ENCODE results near the gene PEAK1. TPM values are rescaled to one million over a fixed set of nuclear protein-coding genes. Genes with fewer than 3 reads are reported as not detected.

PEAK1 gene
- total and polyA plus RNA-seq, 3 donors from 2014 or later, result 33.2 to 130 (median 107) TPM

DNA sequence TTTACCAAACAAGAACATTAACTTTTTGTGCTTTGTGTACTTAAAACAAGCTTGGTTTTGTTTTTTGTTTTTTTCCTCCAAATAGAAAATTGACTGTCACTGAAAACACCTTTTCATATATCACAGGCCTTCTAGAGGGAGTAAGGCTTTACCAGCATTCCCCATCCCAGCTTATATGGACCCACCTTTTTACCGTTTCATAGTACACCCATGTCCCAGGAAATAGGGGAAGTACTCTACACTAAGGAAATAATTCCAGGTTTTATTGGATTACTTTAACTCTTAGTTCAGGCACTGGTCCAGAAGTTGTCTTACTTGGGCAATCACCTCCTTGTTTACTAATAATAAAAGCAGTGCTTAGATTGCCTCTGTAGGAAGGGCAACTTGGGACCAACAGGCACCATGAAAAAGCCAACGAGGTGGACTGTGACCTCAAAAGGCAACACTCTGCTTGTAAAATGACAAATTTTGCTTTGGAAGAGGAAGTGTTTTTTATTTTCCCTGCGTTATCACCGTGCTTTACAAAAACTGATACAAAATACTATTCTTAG, 27.0 kb upstream of the PEAK1 start:
- no peaks in the 10 kb centered on the region for H3K9me3 ChIP-seq
- DNase-seq, result no peak
- 57 to 78% methylated on average over 4 of the region's 4 CpGs for WGBS, 2 donors
- intact Hi-C loops (cut with DNase I; ENCODE audit: low total_unique reads), result no loop called here
- H3K27ac ChIP-seq, result no peak overlapping the region
- no peaks in the 10 kb centered on the region for H3K36me3 ChIP-seq (ENCODE audit: low read depth, missing control alignments)
- TF ChIP-seq, protein P1, sequence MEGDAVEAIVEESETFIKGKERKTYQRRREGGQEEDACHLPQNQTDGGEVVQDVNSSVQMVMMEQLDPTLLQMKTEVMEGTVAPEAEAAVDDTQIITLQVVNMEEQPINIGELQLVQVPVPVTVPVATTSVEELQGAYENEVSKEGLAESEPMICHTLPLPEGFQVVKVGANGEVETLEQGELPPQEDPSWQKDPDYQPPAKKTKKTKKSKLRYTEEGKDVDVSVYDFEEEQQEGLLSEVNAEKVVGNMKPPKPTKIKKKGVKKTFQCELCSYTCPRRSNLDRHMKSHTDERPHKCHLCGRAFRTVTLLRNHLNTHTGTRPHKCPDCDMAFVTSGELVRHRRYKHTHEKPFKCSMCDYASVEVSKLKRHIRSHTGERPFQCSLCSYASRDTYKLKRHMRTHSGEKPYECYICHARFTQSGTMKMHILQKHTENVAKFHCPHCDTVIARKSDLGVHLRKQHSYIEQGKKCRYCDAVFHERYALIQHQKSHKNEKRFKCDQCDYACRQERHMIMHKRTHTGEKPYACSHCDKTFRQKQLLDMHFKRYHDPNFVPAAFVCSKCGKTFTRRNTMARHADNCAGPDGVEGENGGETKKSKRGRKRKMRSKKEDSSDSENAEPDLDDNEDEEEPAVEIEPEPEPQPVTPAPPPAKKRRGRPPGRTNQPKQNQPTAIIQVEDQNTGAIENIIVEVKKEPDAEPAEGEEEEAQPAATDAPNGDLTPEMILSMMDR (IDR thresholded peaks at IDR 0.05), result no peak
- TF ChIP-seq POLR2A (IDR thresholded peaks at IDR 0.05), result no peak
- H3K4me3 ChIP-seq, result no peak overlapping the region
- no peaks in the 10 kb centered on the region for H3K27me3 ChIP-seq
- peaks cover 34% of the 10 kb centered on the region for H3K4me1 ChIP-seq

DNA sequence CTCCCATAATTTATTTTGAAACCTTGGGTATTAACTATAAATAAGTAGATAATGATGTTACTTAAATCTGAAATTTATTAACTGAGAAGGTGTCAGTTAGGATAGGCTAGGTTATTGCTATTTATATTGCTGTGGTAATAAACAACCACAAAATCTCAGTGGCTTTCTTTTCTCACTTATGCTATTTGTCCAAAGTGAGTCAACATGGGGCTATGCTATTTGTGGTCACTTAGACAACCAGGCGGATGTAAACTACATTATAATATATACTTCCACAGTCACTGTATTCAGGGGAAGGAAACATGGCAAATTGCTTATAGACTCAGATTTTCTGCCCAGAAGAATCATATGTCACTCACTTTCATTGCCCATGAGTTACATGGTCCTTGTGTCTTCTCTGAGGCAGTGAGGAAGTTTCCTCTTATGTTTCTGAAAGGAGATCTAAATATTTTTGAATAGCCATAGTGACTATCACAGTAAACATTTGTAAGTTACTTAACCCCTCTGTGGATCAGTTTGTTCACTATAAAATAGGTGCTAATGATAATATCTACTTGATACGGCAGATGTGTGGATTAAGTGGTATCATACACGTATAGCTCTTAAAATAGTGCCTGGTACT, 20.6 kb upstream of the PEAK1 start:
- H3K27me3 ChIP-seq, result no peaks in the 10 kb centered on the region
- peaks cover 15% of the 10 kb centered on the region for H3K4me1 ChIP-seq
- no peaks in the 10 kb centered on the region for H3K9me3 ChIP-seq
- TF ChIP-seq, protein P1 (IDR thresholded peaks at IDR 0.05), result no peak
- 87 to 89% methylated on average over 3 of the region's 3 CpGs for WGBS, 2 donors
- H3K27ac ChIP-seq, result no peak overlapping the region
- DNase-seq, result no peak
- no peak overlapping the region for H3K4me3 ChIP-seq
- H3K36me3 ChIP-seq (ENCODE audit: low read depth, missing control alignments), result no peaks in the 10 kb centered on the region
- intact Hi-C loops (cut with DNase I; ENCODE audit: low total_unique reads), result no loop called here

DNA sequence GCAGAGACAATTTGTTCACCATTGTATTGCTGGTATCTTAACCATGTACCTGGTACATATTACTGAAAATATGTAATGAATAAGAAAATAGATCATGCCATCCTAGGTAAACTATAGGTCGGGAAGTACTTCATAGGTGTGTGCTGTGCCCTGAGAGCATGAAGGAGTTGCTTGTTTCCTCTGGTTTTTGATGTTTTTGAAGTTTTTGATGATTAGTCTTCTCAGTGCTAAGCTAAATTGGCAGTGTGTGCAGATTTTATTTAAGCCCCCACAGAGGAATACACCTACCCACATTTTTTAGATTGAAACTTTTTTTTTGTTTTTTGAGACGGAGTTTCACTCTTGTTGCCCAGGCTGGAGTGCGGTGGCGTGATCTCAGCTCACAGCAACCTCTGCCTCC, 17.4 kb upstream of the PEAK1 start:
- DNase-seq, result no peak
- Histone ChIP-seq H3K27me3 (no peaks in the 10 kb centered on the region), H3K27ac (no peak overlapping the region), H3K4me1 (no peaks in the 10 kb centered on the region), H3K36me3 (ENCODE audit: low read depth, missing control alignments) (no peaks in the 10 kb centered on the region), H3K4me3 (no peak overlapping the region), H3K9me3 (no peaks in the 10 kb centered on the region)
- intact Hi-C loops (cut with DNase I; ENCODE audit: low total_unique reads), result no loop called here
- TF ChIP-seq, protein P1 (IDR thresholded peaks at IDR 0.05), result no peak
- no peak for TF ChIP-seq POLR2A (IDR thresholded peaks at IDR 0.05)
- 93% methylated on average over 4 of the region's 4 CpGs for WGBS, 2 donors

DNA sequence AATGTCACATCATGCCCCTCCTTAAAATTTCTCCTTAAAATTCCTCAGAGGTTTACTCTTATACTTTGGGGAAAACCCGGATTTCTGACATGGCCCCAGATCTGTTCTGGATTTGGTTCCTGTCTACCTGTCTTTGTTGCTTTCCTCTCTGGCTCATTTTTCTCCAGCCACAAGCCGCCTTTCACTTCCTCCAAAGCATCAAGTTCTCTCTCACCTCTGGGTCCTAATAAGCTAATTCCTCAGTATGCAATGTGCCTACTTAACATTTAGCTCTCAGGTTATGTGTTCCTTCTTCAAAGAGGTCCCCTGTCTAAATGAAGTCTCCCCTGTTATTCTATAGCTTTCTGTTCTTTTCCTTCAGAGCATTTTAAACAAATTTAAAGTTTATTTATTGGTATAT, 16.9 kb upstream of the PEAK1 start:
- Histone ChIP-seq H3K36me3 (ENCODE audit: low read depth, missing control alignments) (no peaks in the 10 kb centered on the region), H3K4me3 (no peak overlapping the region), H3K9me3 (no peaks in the 10 kb centered on the region), H3K4me1 (no peaks in the 10 kb centered on the region), H3K27ac (no peak overlapping the region), H3K27me3 (no peaks in the 10 kb centered on the region)
- DNase-seq, result no peak
- 85 to 97% methylated on average over 2 of the region's 2 CpGs for WGBS, 2 donors
- intact Hi-C loops (cut with DNase I; ENCODE audit: low total_unique reads), result no loop called here
- TF ChIP-seq POLR2A (IDR thresholded peaks at IDR 0.05), result no peak
- TF ChIP-seq, protein P1 (IDR thresholded peaks at IDR 0.05), result no peak

DNA sequence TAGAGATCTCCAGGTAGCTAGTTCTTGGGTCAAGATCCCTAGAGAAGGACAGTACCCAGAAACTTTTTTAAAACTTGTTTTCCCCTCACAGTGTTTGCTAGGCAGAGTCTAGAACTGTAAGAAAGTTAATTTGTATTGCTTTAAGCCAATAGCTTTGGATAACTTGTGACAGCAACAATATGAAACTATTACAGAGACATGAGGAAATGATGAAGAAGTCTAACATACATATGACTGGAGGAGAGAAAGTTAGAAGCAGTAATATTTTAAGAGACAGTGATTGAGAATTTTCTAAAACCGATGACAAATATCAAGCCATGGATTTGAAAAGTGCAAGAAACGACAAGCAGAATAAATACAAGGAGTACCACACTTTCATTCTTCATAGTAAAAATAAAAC, 10.7 kb upstream of the PEAK1 start:
- no peak for TF ChIP-seq POLR2A (IDR thresholded peaks at IDR 0.05)
- TF ChIP-seq, protein P1 (IDR thresholded peaks at IDR 0.05), result no peak
- H3K36me3 ChIP-seq (ENCODE audit: low read depth, missing control alignments), result no peaks in the 10 kb centered on the region
- intact Hi-C loops (cut with DNase I; ENCODE audit: low total_unique reads), result no loop called here
- H3K9me3 ChIP-seq, result no peaks in the 10 kb centered on the region
- WGBS, 2 donors, result 85 to 89% methylated on average over 2 of the region's 2 CpGs
- H3K4me1 ChIP-seq, result peaks cover 8% of the 10 kb centered on the region
- no peak overlapping the region for H3K27ac ChIP-seq
- no peak for DNase-seq
- H3K4me3 ChIP-seq, result no peak overlapping the region
- H3K27me3 ChIP-seq, result no peaks in the 10 kb centered on the region
